GM12878 (cell line): Measurements from ENCODE around the gene BBLN. TPM values are rescaled to one million over a fixed set of nuclear protein-coding genes. Genes with fewer than 3 reads are reported as not detected.

Experiments
- ATAC-seq: fragments of 200-7000 bp; cut with Tn5 transposase; 3 replicates; pipeline ENCODE4 v1.9.1; 2020; ENCODE audit warnings: mild to moderate bottlenecking, moderate library complexity
- BruUV-seq: library from RNA; stranded (reverse); fragments of 400-500 nt; replicated peaks from 2 replicates; lab custom pipeline; 2021; lab: Mats Ljungman, UMichigan
- CTCF ChIA-PET: fragments of 300-600 bp; sonication (Branson Sonifier 250); formaldehyde crosslinking; extraction: SDS; loops from one replicate; lab custom pipeline; 2021; ENCODE audit warnings: inconsistent platforms; lab: Yijun Ruan, JAX
- POLR2A ChIA-PET: fragments of 350-600 bp; formaldehyde crosslinking; extraction: SDS; loops from one replicate; lab custom pipeline; 2021; ENCODE audit warnings: inconsistent platforms; lab: Charles Lee
- RAD21 ChIA-PET: fragments of 300-600 bp; sonication (Branson Sonifier 250); formaldehyde crosslinking; loops from one replicate; lab custom pipeline; 2023; ENCODE audit warnings: antibody characterized with exemption; ENCODE audit not compliant: unreplicated experiment; lab: Charles Lee
- SMC1A ChIA-PET: fragments of 300-600 bp; sonication (Branson Sonifier 250); formaldehyde crosslinking; loops from one replicate; lab custom pipeline; 2023; ENCODE audit not compliant: unreplicated experiment, uncharacterized antibody; lab: Charles Lee
- DNase-seq: peaks from one replicate; pipeline ENCODE4 v3.0.0-alpha.2; 2011; ENCODE audit warnings: low read depth, low spot score
- FAIRE-seq: peaks from 3 replicates; lab custom pipeline; 2011; peaks lifted over from hg19 to GRCh38; lab: Jason Lieb, UNC
- H2AFZ ChIP-seq: 2 replicates; pipeline ENCODE4 v1.6.0; 2011; ENCODE audit warnings: low read depth, low read length, control low read depth; ENCODE audit not compliant: control insufficient read depth
- H3K27ac ChIP-seq: 2 replicates; pipeline ENCODE4 v1.5.1; 2011; ENCODE audit warnings: control low read depth; ENCODE audit not compliant: control insufficient read depth, insufficient read depth
- H3K27me3 ChIP-seq, 2 experiments: replicated peaks in 1 of 2; 2 replicates each; pipeline versions ENCODE4 v1.6.0 to v1.6.1; 2011; ENCODE audit warnings: low read length in 1 of 2; ENCODE audit not compliant: control insufficient read depth in 2 of 2, insufficient read depth in 2 of 2
- H3K36me3 ChIP-seq, 2 experiments: 2 replicates each; pipeline ENCODE4 v1.5.1; 2011; ENCODE audit warnings: low read length in 1 of 2; ENCODE audit not compliant: control insufficient read depth in 2 of 2, insufficient read depth in 2 of 2
- H3K4me1 ChIP-seq: 2 replicates; pipeline ENCODE4 v1.6.1; 2011; ENCODE audit warnings: mild to moderate bottlenecking, low read length, moderate library complexity, mixed read lengths; ENCODE audit not compliant: control insufficient read depth, insufficient read depth
- H3K4me2 ChIP-seq: 2 replicates; pipeline ENCODE4 v1.6.0; 2011; ENCODE audit warnings: control low read depth; ENCODE audit not compliant: control insufficient read depth, insufficient read depth
- H3K4me3 ChIP-seq: fragments of 200-600 bp; sonication (generic); 2 replicates; pipeline ENCODE4 v1.5.1; 2016
- H3K79me2 ChIP-seq: 2 replicates; pipeline ENCODE4 v1.6.0; 2011; ENCODE audit warnings: low read length; ENCODE audit not compliant: control insufficient read depth, insufficient read depth
- H3K9ac ChIP-seq: 2 replicates; pipeline ENCODE4 v1.8.0; 2011; ENCODE audit warnings: low read length, control low read depth, mixed read lengths; ENCODE audit not compliant: control insufficient read depth, insufficient read depth
- H3K9me3 ChIP-seq: replicated peaks from 3 replicates; pipeline ENCODE4 v1.5.1; 2011; ENCODE audit warnings: mild to moderate bottlenecking, low read length; ENCODE audit not compliant: control insufficient read depth, insufficient read depth
- H4K20me1 ChIP-seq: 2 replicates; pipeline ENCODE4 v1.6.0; 2011; ENCODE audit not compliant: control insufficient read depth, insufficient read depth
- HDAC2 ChIP-seq: fragments of 200-600 bp; sonication (generic); IDR thresholded peaks from 2 replicates; pipeline ENCODE4 v1.6.1; 2017
- IKZF1 ChIP-seq: fragments of 450-650 bp; conservative IDR thresholded peaks from 2 replicates; pipeline ENCODE4 v1.6.1; 2017; ENCODE audit warnings: antibody characterized with exemption, mild to moderate bottlenecking
- MXI1 ChIP-seq: fragments of 150-350 bp; IDR thresholded peaks from 2 replicates; pipeline ENCODE4 v1.6.1; 2011; ENCODE audit warnings: low read depth, mild to moderate bottlenecking, inconsistent platforms, low read length, improper control_type of control experiment
- PAX5 ChIP-seq: IDR thresholded peaks from 2 replicates; pipeline ENCODE4 v1.6.1; 2011; ENCODE audit warnings: low read depth, low read length, borderline replicate concordance
- PKNOX1 ChIP-seq: fragments of 450-650 bp; IDR thresholded peaks from 2 replicates; pipeline ENCODE4 v1.6.1; 2016; ENCODE audit warnings: mild to moderate bottlenecking
- RAD51 ChIP-seq: fragments of 450-650 bp; IDR thresholded peaks from 2 replicates; pipeline ENCODE4 v1.6.1; 2016; ENCODE audit warnings: moderate library complexity, mild to moderate bottlenecking, inconsistent platforms
- SIN3A ChIP-seq: IDR thresholded peaks from 2 replicates; pipeline ENCODE4 v1.6.1; 2012; ENCODE audit warnings: low read depth, low read length, improper control_type of control experiment
- SIX5 ChIP-seq: IDR thresholded peaks from 2 replicates; pipeline ENCODE4 v1.6.1; 2011; ENCODE audit warnings: mild to moderate bottlenecking, low read depth, low read length, moderate library complexity; ENCODE audit not compliant: severe bottlenecking
- TARDBP ChIP-seq: IDR thresholded peaks from 2 replicates; pipeline ENCODE4 v1.6.1; 2016; ENCODE audit warnings: borderline replicate concordance
- TCF3 ChIP-seq: IDR thresholded peaks from 2 replicates; pipeline ENCODE4 v1.6.1; 2012; ENCODE audit warnings: low read depth, mild to moderate bottlenecking, low read length, borderline replicate concordance; ENCODE audit not compliant: insufficient read depth
- WGBS: methylation state at CpG from one replicate; pipeline ENCODE4 v1.1.6; 2016; ENCODE audit warnings: low lambda C conversion rate; ENCODE audit not compliant: insufficient replicate concordance, insufficient coverage; ENCODE audit errors: missing lambda C conversion rate; 5-methylcytosine and 5-hydroxymethylcytosine counted together
- in situ Hi-C: fragments of 300-500 bp; cut with MboI; formaldehyde crosslinking; loops from 9 replicates; pipeline ENCODE4 v1.14.3; 2018; ENCODE audit warnings: mixed read lengths
- intact Hi-C: fragments of 100-400 bp; cut with micrococcal nuclease; formaldehyde crosslinking; loops from one replicate; pipeline ENCODE4 v1.14.2; 2022; ENCODE audit not compliant: unreplicated experiment
- polyA plus RNA-seq, 11 experiments: library from polyadenylated mRNA; depleted of rRNA in 4 of 11; unstranded in 6 of 11; stranded (reverse) in 5 of 11; fragments of >200 nt; fragmentation: Nextera tagmentation in 4 of 11; fragmentation: Illumina TruSeq in 1 of 11; extraction: Ambion mirVana in 4 of 11; extraction: Trizol in 1 of 11; gene quantifications; 1 replicate in 1 of 11; 2 replicates in 10 of 11; pipeline versions ENCODE4 v1.2.1 to v1.2.3, GENCODE V29; 2011 to 2016; ENCODE audit warnings: inconsistent platforms in 2 of 11, missing spikeins in 2 of 11, low read depth in 1 of 11
- total RNA-seq, 4 experiments: library from RNA; depleted of rRNA in 3 of 4; stranded (reverse); fragments of >200 nt in 3 of 4; fragmentation: Illumina TruSeq in 1 of 4; extraction: Trizol in 1 of 4; gene quantifications; 2 replicates each; pipeline versions ENCODE4 v1.2.1 to v1.2.3, GENCODE V29; 2013 to 2021

Gene BBLN
- total and polyA plus RNA-seq, 10 of the 15 experiments (the other 5 are each of a cell fraction or from before 2014, with no cell fraction given), result 3.8 to 194 (median 66.2) TPM

DNA sequence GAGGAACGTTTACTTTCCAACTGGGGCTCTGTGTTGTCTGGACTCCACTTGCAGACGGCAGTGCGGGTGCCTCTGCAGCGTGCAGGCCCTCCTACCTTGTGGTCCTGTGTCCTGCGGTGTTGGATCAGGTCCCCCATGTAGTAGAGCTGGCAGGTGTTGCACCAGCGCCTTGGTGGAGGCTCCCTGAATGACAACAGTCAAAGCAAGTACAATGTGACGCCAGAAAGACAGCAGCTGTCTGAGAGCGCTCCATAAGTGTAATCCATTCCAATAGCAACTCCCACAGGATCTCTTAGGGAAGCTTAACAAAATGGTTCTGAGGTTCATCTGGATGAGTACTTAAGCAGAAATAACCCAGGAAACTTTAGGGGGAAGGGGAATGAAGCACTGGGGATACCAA, 9.9 kb downstream of the BBLN start:
- H3K9ac ChIP-seq, result no peak overlapping the region
- no peaks in the 10 kb centered on the region for H3K4me1 ChIP-seq
- DNase-seq, result no peak
- TF ChIP-seq TARDBP, result no peak
- TF ChIP-seq SIX5, result no peak
- TF ChIP-seq TCF3, result no peak
- TF ChIP-seq IKZF1, result no peak
- no peak for TF ChIP-seq PAX5
- TF ChIP-seq SIN3A, result no peak
- no peak for TF ChIP-seq HDAC2
- no peak for TF ChIP-seq MXI1
- no peak for TF ChIP-seq PKNOX1
- no peak for TF ChIP-seq RAD51
- ChIA-PET SMC1A (no interaction called here), CTCF (no interaction called here), POLR2A (interaction anchor here (0.6 to 1.2 kb wide), 3 partner anchors 10 to 191 kb away, joined by 3 to 5 read pairs (median 4); partner anchors contain the start of gene BBLN), RAD21 (no interaction called here)
- no peak for FAIRE-seq
- no peak overlapping the region for H3K27ac ChIP-seq
- no peaks in the 10 kb centered on the region for H4K20me1 ChIP-seq
- H3K79me2 ChIP-seq, result no peaks in the 10 kb centered on the region
- no peak overlapping the region for H3K4me2 ChIP-seq
- no peaks in the 10 kb centered on the region for H3K9me3 ChIP-seq
- 100% methylated on average over 8 of the region's 8 CpGs for WGBS
- in situ Hi-C loops (no loop called here), intact Hi-C loops (no loop called here)
- no TSS peak for BruUV-seq
- ATAC-seq, result no peak
- H3K4me3 ChIP-seq, result no peak overlapping the region
- H3K27me3 ChIP-seq, result no peaks in the 10 kb centered on the region
- peaks cover 10 to 13% of the 10 kb centered on the region in 2 experiments; a peak in 3 of 4 replicates for H3K36me3 ChIP-seq
- H2AFZ ChIP-seq, result no peak overlapping the region
